ENCODE measurements around the gene SUSD3. TPM values are rescaled to one million over a fixed set of nuclear protein-coding genes. Genes with fewer than 3 reads are reported as not detected.

Gene SUSD3
- total and polyA plus RNA-seq, 7 experiments from 2014 or later = 62.8 to 315 (median 78.8) TPM

GRCh38 chr9:93126151-93126781 lies 67.8 kb downstream of the SUSD3 start:
- Mint-ChIP-seq H3K4me3 (peak overlapping the region; percentile 69 to 87 (median 76)), H3K4me1 (peaks cover 39 to 68% (median 50%) of the 10 kb centered on the region in 7 donors), H3K9me3 (no peaks in the 10 kb centered on the region), H3K27me3 (no peaks in the 10 kb centered on the region), H3K36me3 (peaks cover 0 to 15% (median 0%) of the 10 kb centered on the region in 5 donors), H3K27ac (peak overlapping the region; percentile 84 to 99 (median 92))
- peak in 5 of 9 donors; percentile 31 to 48 (median 37) for DNase-seq
- H3K36me3 ChIP-seq (ENCODE audit: control insufficient read depth in 2 of 3, insufficient read depth in 3 of 3, low read length in 3 of 3) = peaks cover 0 to 36% (median 13%) of the 10 kb centered on the region in 3 experiments
- peaks cover 17 to 58% of the 10 kb centered on the region in 2 donors for H3K4me1 ChIP-seq (ENCODE audit: control insufficient read depth in 2 of 2, insufficient read depth in 2 of 2, low read length in 2 of 2)
- no peaks in the 10 kb centered on the region for H3K9me3 ChIP-seq (ENCODE audit: control insufficient read depth in 2 of 3, low read length in 3 of 3)
- ChIA-PET POLR2A (interaction anchor here (0.7 to 2.9 kb wide), 8 partner anchors 8 to 40 kb away, joined by 3 to 11 read pairs (median 4); partner anchors contain the start of gene NINJ1), CTCF (interaction anchor here (1.2 kb wide), 1 partner anchor 22 kb away, joined by 3 read pairs; no protein-coding TSS in a partner anchor)
- H3K27me3 ChIP-seq (ENCODE audit: control insufficient read depth in 2 of 2, insufficient read depth in 2 of 2, low read length in 2 of 2) = no peaks in the 10 kb centered on the region
- ATAC-seq = no peak
- peak overlapping the region; percentile 48 for H3K27ac ChIP-seq (ENCODE audit: low read depth, low read length)
- H3K4me3 ChIP-seq (ENCODE audit: low read length) = peak overlapping the region; percentile 30
- intact Hi-C loops (cut with micrococcal nuclease) = loop anchor here in 1 of 2 donors (2.0 kb wide), 1 partner anchor 17 kb away; no protein-coding TSS in a partner anchor

DNA sequence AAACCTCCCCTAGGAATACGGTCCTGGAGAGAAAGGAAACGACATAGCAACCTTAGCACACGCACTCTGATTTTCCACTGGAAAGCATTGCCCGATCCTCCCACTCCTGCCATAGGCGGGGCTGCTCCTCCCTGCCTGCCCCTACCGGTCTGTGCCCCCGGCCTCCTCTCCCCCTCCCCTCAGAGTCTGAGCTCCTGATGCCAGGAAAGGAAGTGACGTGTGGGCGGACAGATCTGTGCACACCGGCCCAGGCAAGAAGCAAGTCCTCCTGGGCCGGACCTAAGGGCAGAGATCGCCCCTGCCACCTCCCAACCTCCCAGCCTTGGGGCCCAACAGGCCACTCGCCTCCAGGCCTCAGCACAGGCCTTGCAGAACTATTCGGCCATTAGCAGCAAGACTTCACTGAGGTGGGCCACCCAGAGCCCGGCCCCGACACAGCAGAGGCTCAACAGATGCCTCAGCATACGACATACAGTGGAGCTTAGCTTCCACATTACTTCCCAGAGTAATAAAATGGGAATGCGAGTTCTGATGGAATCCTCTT lies 68.4 kb downstream of the SUSD3 start:
- intact Hi-C loops (cut with micrococcal nuclease) = loop anchor here in 1 of 2 donors (2.0 kb wide), 1 partner anchor 18 kb away; no protein-coding TSS in a partner anchor
- Histone ChIP-seq H3K36me3 (ENCODE audit: control insufficient read depth in 2 of 3, insufficient read depth in 3 of 3, low read length in 3 of 3) (peaks cover 0 to 30% (median 13%) of the 10 kb centered on the region in 3 experiments), H3K9me3 (ENCODE audit: control insufficient read depth in 2 of 3, low read length in 3 of 3) (no peaks in the 10 kb centered on the region), H3K27me3 (ENCODE audit: control insufficient read depth in 2 of 2, insufficient read depth in 2 of 2, low read length in 2 of 2) (no peaks in the 10 kb centered on the region), H3K4me3 (ENCODE audit: low read length) (peak overlapping the region; percentile 30), H3K4me1 (ENCODE audit: control insufficient read depth in 2 of 2, insufficient read depth in 2 of 2, low read length in 2 of 2) (peaks cover 23 to 64% of the 10 kb centered on the region in 2 donors), H3K27ac (ENCODE audit: low read depth, low read length) (peak overlapping the region; percentile 48)
- ChIA-PET CTCF (interaction anchor here (1.1 to 1.2 kb wide), 2 partner anchors 22 to 172 kb away, joined by 3 to 4 read pairs; no protein-coding TSS in a partner anchor), POLR2A (interaction anchor here (0.7 to 2.9 kb wide), 4 partner anchors 10 to 18 kb away, joined by 3 to 11 read pairs (median 6); no protein-coding TSS in a partner anchor)
- Mint-ChIP-seq H3K27me3 (no peaks in the 10 kb centered on the region), H3K9me3 (no peaks in the 10 kb centered on the region), H3K36me3 (peaks cover 0 to 12% (median 0%) of the 10 kb centered on the region in 5 donors), H3K4me3 (peak overlapping the region; percentile 21 to 86 (median 71)), H3K27ac (peak overlapping the region; percentile 41 to 93 (median 88)), H3K4me1 (peaks cover 45 to 74% (median 56%) of the 10 kb centered on the region in 7 donors)
- peak in 1 of 9 donors; percentile 41 for DNase-seq
- no peak for ATAC-seq

DNA sequence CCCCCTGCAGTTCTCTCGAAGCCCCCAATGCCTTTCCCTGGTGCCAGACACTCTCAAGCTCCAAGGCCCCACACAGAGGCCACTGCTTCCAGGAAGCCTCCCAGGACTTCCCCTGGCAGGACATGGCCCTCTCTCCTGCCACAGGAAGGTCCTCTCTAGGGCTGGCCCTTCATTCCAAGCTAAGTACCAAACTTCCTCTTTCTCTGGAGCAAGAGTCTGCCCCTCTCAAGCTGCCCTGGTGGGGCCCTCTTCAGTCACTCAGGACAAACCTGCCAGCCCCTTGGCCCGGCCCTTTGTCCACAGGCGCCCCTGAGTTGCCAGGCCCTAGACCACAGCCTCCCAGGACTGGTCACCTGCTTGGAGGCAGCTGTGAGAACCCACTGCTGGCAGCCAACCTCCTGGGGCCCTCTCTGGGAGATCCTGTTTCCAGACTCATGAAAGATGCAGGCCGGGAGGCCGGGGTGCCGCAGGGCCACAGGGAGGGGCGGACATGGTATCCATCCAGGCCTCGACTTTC lies 69.0 kb downstream of the SUSD3 start:
- Mint-ChIP-seq H3K4me3 (peak overlapping the region in 9 of 10 donors; percentile 21 to 86 (median 69)), H3K4me1 (peaks cover 48 to 79% (median 61%) of the 10 kb centered on the region in 7 donors), H3K9me3 (no peaks in the 10 kb centered on the region), H3K27ac (peak overlapping the region; percentile 41 to 93 (median 88)), H3K36me3 (peaks cover 0 to 12% (median 0%) of the 10 kb centered on the region in 5 donors), H3K27me3 (no peaks in the 10 kb centered on the region)
- POLR2A ChIA-PET = interaction anchor here (0.7 to 2.9 kb wide), 3 partner anchors 10 to 16 kb away, joined by 3 to 11 read pairs (median 4); no protein-coding TSS in a partner anchor
- H3K4me3 ChIP-seq (ENCODE audit: low read length) = no peak overlapping the region
- DNase-seq = no peak
- peaks cover 29 to 70% of the 10 kb centered on the region in 2 donors for H3K4me1 ChIP-seq (ENCODE audit: control insufficient read depth in 2 of 2, insufficient read depth in 2 of 2, low read length in 2 of 2)
- peak; percentile 12 for ATAC-seq
- CTCF ChIA-PET = interaction anchor here (1.1 to 1.2 kb wide), 2 partner anchors 23 to 173 kb away, joined by 3 to 4 read pairs; no protein-coding TSS in a partner anchor
- H3K27ac ChIP-seq (ENCODE audit: low read depth, low read length) = peak overlapping the region; percentile 48
- no peaks in the 10 kb centered on the region for H3K27me3 ChIP-seq (ENCODE audit: control insufficient read depth in 2 of 2, insufficient read depth in 2 of 2, low read length in 2 of 2)
- intact Hi-C loops (cut with micrococcal nuclease) = loop anchor here in 1 of 2 donors (2.0 kb wide), 1 partner anchor 19 kb away; no protein-coding TSS in a partner anchor
- peaks cover 0 to 26% (median 13%) of the 10 kb centered on the region in 3 experiments for H3K36me3 ChIP-seq (ENCODE audit: control insufficient read depth in 2 of 3, insufficient read depth in 3 of 3, low read length in 3 of 3)
- no peaks in the 10 kb centered on the region for H3K9me3 ChIP-seq (ENCODE audit: control insufficient read depth in 2 of 3, low read length in 3 of 3)

DNA sequence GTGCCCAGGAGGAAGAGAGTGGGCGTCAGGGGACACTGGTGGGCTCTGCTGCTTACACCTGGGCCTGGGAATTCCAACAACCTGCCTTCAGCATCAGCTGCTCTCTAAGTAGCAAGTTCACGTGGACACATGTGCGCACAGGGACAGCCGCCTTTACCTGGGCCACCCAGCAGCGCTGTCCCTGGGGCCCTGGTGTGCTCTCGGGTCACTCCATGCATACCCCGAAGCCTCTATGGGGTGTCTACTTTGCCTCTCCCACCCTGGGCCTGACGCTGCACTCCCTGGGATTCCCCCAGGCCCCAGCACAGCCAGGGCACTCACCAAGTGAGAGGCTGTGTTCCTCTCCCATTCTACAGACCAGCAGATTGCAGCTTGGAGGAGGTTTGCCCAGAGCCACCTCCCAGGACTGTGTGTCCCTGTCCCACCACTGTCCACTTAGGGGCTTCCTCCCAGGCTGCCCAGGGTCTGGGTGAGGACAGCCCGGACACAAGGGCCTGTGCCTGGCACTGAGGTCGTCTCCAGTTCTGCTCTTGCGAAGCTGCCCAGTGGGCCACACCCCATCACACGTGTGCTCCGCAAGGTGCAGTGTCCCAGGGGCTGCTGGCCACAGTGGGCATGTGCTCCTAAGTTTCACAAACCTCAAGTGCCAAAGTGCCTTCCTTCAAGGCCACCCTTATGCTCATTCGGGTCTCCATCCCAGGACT lies 69.7 kb downstream of the SUSD3 start:
- POLR2A ChIA-PET = interaction anchor here (0.5 to 1.3 kb wide), 3 partner anchors 10 to 14 kb away, joined by 3 to 5 read pairs (median 3); no protein-coding TSS in a partner anchor
- no peak for DNase-seq

DNA sequence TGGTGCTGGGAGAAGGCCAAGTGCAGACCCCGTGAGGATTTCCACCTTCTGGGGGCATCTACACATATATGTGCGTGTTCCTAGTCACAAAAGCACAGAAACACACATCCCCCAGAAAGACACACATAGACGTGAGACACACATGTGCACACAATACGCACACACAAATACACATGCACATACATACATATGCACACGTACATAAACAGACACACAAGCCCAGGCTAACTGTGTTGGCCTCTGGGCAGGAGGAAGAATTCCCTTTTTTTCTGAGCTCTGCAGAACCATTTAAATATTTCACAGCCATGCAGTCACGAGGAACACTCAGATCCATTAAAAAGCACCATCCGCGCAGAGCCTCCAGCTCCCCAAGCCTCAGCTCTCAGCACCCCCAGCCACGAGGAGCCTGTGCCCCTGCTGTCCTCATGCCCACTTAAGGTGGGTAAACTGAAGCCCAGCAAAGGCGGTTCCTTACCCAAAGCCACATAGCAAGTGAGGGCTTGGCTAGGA lies 70.3 kb downstream of the SUSD3 start:
- intact Hi-C loops (cut with micrococcal nuclease) = no loop called here
- CTCF ChIA-PET = no interaction called here

More for the DNA sequence above, 69.7 kb downstream of the SUSD3 start:
- CTCF ChIA-PET = interaction anchor here (1.1 kb wide), 1 partner anchor 174 kb away, joined by 4 read pairs; no protein-coding TSS in a partner anchor
- intact Hi-C loops (cut with micrococcal nuclease) = no loop called here
- Mint-ChIP-seq H3K27me3 (no peaks in the 10 kb centered on the region), H3K4me1 (peaks cover 55 to 86% (median 68%) of the 10 kb centered on the region in 7 donors), H3K4me3 (peak overlapping the region in 5 of 10 donors; percentile 10 to 76 (median 21)), H3K9me3 (no peaks in the 10 kb centered on the region), H3K27ac (peak overlapping the region; percentile 41 to 93 (median 82)), H3K36me3 (peaks cover 0 to 12% (median 0%) of the 10 kb centered on the region in 5 donors)
- ATAC-seq = no peak
- no peaks in the 10 kb centered on the region for H3K9me3 ChIP-seq (ENCODE audit: control insufficient read depth in 2 of 3, low read length in 3 of 3)
- peak overlapping the region; percentile 48 for H3K27ac ChIP-seq (ENCODE audit: low read depth, low read length)
- H3K4me3 ChIP-seq (ENCODE audit: low read length) = no peak overlapping the region
- peaks cover 0 to 19% (median 13%) of the 10 kb centered on the region in 3 experiments for H3K36me3 ChIP-seq (ENCODE audit: control insufficient read depth in 2 of 3, insufficient read depth in 3 of 3, low read length in 3 of 3)
- H3K27me3 ChIP-seq (ENCODE audit: control insufficient read depth in 2 of 2, insufficient read depth in 2 of 2, low read length in 2 of 2) = no peaks in the 10 kb centered on the region
- peaks cover 36 to 73% of the 10 kb centered on the region in 2 donors for H3K4me1 ChIP-seq (ENCODE audit: control insufficient read depth in 2 of 2, insufficient read depth in 2 of 2, low read length in 2 of 2)

More for the DNA sequence above, 70.3 kb downstream of the SUSD3 start:
- peak overlapping the region; percentile 41 to 93 (median 82) for H3K27ac Mint-ChIP-seq
- Histone ChIP-seq H3K36me3 (ENCODE audit: control insufficient read depth in 2 of 3, insufficient read depth in 3 of 3, low read length in 3 of 3) (peaks cover 0 to 16% (median 13%) of the 10 kb centered on the region in 3 experiments), H3K27me3 (ENCODE audit: control insufficient read depth in 2 of 2, insufficient read depth in 2 of 2, low read length in 2 of 2) (no peaks in the 10 kb centered on the region), H3K4me3 (ENCODE audit: low read length) (no peak overlapping the region), H3K27ac (ENCODE audit: low read depth, low read length) (no peak overlapping the region), H3K4me1 (ENCODE audit: control insufficient read depth in 2 of 2, insufficient read depth in 2 of 2, low read length in 2 of 2) (peaks cover 37 to 73% of the 10 kb centered on the region in 2 donors), H3K9me3 (ENCODE audit: control insufficient read depth in 2 of 3, low read length in 3 of 3) (no peaks in the 10 kb centered on the region)
- DNase-seq (no peak), ATAC-seq (no peak)
- peak overlapping the region in 5 of 10 donors; percentile 4 to 65 (median 12) for H3K4me3 Mint-ChIP-seq
- POLR2A ChIA-PET = interaction anchor here (0.5 to 1.3 kb wide), 4 partner anchors 9 to 14 kb away, joined by 3 to 5 read pairs (median 3); no protein-coding TSS in a partner anchor
- no peaks in the 10 kb centered on the region for H3K27me3 Mint-ChIP-seq
- peaks cover 56 to 88% (median 70%) of the 10 kb centered on the region in 7 donors for H3K4me1 Mint-ChIP-seq
- H3K9me3 Mint-ChIP-seq = no peaks in the 10 kb centered on the region
- peaks cover 0 to 8% (median 0%) of the 10 kb centered on the region in 5 donors for H3K36me3 Mint-ChIP-seq

Data from naive thymus-derived CD4-positive, alpha-beta T cell (primary cell).